ENCODE measurements around the gene ST7L.

DNA sequence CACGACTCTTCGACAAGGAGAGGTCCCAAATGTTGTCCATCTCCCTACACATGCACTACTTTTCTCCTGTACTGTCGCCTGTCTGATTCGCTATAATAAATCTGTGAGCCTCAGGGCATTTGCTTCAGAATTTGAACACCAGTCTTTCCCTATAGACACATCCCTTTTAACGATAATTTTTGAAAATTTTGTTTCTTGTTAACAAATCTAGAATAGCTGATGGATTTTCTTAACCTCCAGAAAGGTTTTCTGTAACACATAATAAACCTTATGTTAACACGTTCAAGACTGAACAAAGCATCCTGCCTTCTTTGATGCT is 1.4 kb upstream of the ST7L start:
- TF ChIP-seq MXI1 (IDR thresholded peaks at IDR 0.05; ENCODE audit: borderline replicate concordance, low read depth, low read length), result no peak
- no peak for TF ChIP-seq POLR2A (IDR thresholded peaks at IDR 0.05; ENCODE audit: low read depth, low read length)
- TF ChIP-seq, protein P1, sequence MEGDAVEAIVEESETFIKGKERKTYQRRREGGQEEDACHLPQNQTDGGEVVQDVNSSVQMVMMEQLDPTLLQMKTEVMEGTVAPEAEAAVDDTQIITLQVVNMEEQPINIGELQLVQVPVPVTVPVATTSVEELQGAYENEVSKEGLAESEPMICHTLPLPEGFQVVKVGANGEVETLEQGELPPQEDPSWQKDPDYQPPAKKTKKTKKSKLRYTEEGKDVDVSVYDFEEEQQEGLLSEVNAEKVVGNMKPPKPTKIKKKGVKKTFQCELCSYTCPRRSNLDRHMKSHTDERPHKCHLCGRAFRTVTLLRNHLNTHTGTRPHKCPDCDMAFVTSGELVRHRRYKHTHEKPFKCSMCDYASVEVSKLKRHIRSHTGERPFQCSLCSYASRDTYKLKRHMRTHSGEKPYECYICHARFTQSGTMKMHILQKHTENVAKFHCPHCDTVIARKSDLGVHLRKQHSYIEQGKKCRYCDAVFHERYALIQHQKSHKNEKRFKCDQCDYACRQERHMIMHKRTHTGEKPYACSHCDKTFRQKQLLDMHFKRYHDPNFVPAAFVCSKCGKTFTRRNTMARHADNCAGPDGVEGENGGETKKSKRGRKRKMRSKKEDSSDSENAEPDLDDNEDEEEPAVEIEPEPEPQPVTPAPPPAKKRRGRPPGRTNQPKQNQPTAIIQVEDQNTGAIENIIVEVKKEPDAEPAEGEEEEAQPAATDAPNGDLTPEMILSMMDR (conservative IDR thresholded peaks at IDR 0.05; ENCODE audit: low read depth, low read length), result no peak
- TF ChIP-seq CEBPB (IDR thresholded peaks at IDR 0.05; ENCODE audit: low read depth, low read length), result no peak
- TF ChIP-seq, protein P2, sequence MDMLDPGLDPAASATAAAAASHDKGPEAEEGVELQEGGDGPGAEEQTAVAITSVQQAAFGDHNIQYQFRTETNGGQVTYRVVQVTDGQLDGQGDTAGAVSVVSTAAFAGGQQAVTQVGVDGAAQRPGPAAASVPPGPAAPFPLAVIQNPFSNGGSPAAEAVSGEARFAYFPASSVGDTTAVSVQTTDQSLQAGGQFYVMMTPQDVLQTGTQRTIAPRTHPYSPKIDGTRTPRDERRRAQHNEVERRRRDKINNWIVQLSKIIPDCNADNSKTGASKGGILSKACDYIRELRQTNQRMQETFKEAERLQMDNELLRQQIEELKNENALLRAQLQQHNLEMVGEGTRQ (IDR thresholded peaks at IDR 0.05; ENCODE audit: low read depth, low read length), result no peak
- no peak for TF ChIP-seq RCOR1 (IDR thresholded peaks at IDR 0.05; ENCODE audit: insufficient replicate concordance, low read length)
- TF ChIP-seq, protein P3, sequence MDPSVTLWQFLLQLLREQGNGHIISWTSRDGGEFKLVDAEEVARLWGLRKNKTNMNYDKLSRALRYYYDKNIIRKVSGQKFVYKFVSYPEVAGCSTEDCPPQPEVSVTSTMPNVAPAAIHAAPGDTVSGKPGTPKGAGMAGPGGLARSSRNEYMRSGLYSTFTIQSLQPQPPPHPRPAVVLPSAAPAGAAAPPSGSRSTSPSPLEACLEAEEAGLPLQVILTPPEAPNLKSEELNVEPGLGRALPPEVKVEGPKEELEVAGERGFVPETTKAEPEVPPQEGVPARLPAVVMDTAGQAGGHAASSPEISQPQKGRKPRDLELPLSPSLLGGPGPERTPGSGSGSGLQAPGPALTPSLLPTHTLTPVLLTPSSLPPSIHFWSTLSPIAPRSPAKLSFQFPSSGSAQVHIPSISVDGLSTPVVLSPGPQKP (IDR thresholded peaks at IDR 0.05; ENCODE audit: borderline replicate concordance, low read depth, low read length), result no peak
- TF ChIP-seq FOS (IDR thresholded peaks at IDR 0.05; ENCODE audit: low read depth, low read length), result no peak
- no peak for TF ChIP-seq RAD21 (IDR thresholded peaks at IDR 0.05; ENCODE audit: low read length)
- TF ChIP-seq MAFK (IDR thresholded peaks at IDR 0.05; ENCODE audit: low read depth, low read length), result no peak
- TF ChIP-seq SMC3 (IDR thresholded peaks at IDR 0.05; ENCODE audit: low read depth, low read length), result no peak

Data from IMR-90 (cell line).